ENCODE data around the gene MYPN.

DNA sequence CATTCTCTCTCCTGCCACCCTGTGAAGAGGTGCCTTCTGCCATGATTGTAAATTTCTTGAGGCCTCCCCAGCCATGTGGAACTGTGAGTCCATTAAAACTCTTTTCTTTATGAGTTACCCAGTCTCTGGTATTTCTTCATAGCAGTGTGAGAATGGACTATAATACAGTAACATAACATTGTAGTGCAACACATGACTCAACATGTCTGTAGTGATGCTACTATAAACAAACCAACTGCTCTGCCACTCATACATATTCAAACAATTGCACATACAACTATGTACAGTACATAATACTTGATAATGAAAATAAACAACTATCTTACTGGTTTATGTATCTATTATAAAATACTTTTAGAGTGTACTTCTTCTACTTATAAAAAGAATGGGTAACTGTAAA is 115.5 kb downstream of the MYPN start:
- TF ChIP-seq, protein P1, sequence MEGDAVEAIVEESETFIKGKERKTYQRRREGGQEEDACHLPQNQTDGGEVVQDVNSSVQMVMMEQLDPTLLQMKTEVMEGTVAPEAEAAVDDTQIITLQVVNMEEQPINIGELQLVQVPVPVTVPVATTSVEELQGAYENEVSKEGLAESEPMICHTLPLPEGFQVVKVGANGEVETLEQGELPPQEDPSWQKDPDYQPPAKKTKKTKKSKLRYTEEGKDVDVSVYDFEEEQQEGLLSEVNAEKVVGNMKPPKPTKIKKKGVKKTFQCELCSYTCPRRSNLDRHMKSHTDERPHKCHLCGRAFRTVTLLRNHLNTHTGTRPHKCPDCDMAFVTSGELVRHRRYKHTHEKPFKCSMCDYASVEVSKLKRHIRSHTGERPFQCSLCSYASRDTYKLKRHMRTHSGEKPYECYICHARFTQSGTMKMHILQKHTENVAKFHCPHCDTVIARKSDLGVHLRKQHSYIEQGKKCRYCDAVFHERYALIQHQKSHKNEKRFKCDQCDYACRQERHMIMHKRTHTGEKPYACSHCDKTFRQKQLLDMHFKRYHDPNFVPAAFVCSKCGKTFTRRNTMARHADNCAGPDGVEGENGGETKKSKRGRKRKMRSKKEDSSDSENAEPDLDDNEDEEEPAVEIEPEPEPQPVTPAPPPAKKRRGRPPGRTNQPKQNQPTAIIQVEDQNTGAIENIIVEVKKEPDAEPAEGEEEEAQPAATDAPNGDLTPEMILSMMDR (IDR thresholded peaks at IDR 0.05 in 4 of 5, conservative IDR thresholded peaks at IDR 0.05 in 1 of 5), result no peak
- no peak for TF ChIP-seq POLR2A (IDR thresholded peaks at IDR 0.05)

All from gastrocnemius medialis (tissue), 4 donors.